HG03097 (cell line): ENCODE measurements around the gene FGF13.

ENCODE experiments used
- ATAC-seq: cut with Tn5 transposase; IDR thresholded peaks from one replicate; pipeline ENCODE4 v1.9.1; 2021; ENCODE audit not compliant: unreplicated experiment, low FRiP score

Gene FGF13

DNA sequence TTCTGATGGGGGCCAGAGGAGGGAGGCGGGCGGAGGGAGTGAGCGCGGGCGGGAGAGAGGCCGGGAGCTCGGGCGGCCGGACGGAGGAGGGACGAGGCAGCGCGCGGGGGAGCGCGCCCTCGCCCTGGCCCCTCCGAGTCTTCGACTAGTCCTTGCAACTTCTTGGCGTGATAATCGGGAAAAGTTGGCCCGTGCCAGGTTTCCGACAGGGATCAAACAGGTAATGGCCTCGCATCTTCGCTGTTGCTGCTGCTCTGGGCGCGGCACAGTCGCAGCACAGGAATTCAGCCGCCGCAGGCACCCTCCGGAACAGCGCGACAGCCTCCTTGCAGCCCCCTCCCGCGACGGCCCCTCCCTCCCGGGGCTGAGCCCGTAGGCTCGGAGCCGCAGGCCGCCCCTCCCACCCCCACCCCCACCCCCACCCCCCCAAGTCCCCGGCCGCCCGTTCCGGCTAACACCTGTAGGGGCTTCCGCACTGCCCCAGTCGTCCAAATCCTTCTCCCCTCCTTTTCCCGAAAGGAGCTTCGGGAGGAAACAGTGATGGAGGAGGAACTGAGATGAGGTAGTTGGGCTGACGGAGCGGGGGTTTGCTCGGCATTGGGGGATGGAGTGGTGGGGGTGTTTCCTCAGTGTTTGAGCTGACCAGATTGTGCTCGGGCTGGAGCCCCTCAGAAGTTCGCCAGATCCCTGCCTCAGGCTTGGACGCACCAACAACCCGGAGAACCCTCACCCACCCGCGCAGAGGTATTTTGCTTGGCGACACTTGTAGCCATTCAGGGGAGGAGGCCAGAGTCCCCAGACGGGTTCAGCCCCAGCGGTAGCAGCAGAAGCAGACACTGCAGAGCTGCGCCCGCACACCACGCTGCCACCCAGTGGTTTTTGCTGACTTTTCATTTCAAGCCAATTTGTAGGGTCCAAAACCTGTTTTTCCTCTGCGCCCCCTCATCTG is at the start of gene FGF13:
Gene FGF13 (minus strand): TSS at position 319 of the 949 bp plus-strand sequence. CDS start 714 bp downstream, outside the sequence.
- no peak for ATAC-seq

DNA sequence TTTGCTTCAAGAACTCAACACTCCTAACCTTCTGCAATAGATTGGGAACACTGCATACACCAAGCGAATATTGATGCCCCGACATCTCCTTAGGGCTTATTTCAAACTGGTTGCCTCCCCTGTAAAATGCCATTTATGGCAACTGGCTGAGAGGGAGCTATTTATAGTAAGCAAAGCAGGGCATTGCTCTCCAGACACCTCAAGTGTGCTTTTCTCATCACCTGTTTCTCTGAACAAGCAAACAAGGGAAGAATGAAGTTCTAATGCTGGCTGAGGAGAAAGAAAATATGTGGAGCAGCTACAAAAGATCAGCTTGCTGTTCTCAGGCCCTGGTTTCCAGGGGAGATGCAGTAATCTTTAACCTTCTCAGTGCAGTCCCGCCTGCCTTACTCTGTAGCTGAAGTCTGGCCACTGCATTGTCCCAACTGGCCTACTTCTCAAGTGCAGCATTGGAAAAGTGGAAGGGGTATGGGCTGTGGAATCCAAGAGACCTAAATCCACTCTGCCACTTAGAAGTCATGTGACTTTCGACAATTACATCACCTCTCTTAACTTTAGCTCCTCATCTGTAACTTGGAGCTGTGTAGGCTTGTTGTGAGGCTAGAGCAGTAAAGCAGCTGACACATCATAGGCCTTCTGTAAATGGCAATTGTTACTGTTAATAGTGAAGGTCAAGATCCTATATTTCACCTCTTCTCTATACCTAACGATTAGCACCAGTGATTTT is 47.9 kb upstream of the FGF13 start:
- no peak for ATAC-seq

DNA sequence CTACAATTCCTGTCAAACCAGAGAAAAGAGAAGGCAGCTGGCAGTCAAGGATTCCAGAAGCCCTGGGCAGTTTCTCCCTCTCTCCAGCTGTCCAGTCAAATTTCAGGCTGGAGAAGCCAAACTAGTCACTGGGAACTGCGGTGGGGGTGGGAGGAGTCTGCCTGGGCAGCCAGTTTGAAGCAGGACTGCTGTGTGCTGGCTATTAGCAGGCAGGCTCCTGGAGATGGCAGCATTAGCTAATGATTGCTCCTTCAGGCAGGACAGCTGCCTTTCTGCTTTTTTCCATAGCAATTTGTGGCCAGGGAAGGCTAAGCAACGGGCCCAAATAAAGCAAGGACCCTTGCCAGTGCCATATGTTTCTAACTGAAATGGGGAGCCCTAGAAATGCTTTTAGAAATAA is 44.7 kb upstream of the FGF13 start:
- no peak for ATAC-seq

DNA sequence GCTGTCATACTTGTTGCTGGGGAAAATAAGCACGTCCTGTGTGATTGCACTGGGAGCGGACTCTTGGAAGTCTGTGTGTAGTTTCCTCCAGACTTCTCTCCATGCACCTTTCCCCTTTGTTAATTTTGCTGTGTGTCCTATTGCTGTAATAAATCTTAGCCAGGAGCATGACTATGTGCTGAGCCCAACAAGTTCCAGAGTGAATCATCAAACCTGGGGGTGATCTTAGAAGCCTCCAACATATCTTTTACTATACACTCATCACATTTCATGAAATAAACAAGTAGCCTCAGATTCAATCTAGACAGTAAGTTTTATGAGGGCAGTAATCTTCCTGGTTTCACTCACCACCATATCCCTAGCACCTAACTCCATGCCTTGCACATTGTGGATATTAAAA is 43.3 kb upstream of the FGF13 start:
- no peak for ATAC-seq

DNA sequence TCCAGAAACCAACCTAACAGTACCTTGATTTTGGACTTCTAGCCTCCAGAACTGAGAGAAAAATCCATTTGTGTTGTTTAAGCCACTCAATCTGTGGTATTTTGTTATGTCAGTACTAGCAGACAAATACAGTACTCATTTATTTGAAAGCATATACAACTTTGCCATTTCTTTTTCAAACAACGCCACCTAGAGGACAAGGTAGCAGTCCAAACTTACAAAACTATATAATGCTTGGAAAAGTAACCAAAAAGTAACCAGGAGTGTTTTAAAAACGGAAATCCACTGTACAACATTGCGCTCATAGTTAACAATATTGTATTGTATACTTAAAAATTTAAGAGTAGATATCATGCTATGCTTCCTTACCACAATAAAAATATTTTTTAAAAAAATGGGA is 37.0 kb upstream of the FGF13 start:
- ATAC-seq = no peak

DNA sequence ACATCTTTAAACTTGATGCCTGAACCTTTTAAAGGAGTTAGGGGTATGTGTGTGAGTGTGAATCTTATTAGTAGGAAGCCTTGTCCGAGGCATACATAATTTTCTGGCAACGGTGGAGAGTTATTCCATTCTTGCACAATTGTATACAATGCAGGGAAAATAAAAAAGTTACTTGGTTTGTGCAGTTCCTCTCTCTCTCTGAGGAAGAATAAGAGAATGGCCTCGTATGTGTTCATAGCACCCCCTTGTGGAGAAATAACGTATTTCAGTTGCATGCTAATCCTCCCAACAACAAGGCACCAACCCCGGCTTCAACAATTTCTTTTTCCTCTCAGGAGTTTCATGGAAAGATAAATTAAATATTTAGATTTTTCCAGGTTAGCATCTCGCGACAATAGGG is 33.7 kb upstream of the FGF13 start:
- peak; percentile 80 for ATAC-seq

DNA sequence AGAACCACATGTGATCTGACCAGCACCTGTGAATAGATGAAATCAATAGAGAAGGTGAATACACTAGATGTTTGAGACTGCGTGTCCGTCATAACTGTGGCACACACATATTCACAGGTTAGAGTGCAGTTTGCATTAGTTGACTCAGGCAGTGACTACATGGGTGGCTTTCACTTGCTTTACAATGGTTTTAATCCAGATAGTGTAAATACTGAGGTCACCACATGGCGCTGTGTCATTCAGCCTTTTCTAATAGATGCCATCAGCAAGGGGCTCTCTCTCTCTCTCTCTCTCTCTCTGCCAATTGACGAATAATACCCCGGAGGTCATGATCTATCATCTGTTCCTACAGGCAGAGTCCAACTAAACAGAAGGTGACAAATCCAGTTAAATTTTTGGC is 30.7 kb upstream of the FGF13 start:
- ATAC-seq = no peak

DNA sequence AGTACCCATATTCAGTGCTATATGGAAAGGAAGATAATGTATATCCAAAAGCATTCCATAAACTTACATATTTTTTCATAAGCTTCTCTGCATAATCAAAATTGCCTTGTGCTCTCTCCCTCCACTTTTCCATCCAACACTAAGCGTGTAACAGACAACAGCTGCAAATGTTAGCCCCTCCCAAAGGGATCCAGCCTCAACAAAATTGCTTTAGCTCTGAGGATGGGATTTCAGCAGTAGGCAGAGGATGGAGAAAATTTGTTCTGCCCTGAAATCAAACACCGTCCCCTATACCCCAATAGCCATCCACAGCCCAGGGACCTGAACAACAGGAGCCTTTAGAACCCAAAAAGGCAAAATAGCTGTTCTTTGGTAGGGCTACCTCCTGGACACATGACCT is 28.8 kb upstream of the FGF13 start:
- no peak for ATAC-seq

DNA sequence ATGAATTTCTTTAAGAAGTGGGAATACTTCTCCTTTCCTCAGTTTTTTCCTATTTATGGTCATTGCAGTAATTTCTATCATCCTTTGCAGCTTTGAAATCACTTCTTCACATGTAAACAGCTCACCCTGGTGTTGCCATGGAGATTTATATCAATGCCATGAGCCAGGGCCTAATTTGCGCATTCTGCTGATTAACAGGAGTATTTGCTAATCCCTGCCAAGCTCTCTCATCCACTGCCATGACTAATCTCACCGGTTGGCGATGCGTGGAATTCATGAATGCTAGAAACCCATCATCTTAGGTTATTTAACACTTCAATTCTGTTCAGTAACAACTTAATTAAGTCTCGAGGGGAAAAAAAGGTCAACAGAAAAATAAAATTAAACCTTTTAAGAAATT is 11.8 kb upstream of the FGF13 start:
- ATAC-seq = no peak

DNA sequence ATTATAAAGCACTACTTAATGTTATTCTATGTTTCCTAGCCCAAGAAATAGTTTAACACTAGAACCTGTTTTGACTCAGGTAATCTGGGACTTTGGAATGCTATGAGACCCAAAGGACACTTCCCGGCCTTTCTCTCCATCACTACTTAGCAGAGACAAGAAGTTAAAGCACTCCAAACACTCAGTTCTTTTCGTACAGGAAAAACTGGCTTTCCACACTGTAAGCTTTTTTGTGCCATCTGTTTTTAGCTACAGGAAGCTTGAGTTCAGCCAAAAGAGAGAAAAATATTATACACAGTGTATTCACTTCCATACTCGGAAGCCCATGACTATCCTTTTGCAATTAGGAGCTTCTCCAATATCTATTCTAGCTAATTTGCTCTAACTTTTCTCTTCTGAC is 7.9 kb upstream of the FGF13 start:
- ATAC-seq = no peak

DNA sequence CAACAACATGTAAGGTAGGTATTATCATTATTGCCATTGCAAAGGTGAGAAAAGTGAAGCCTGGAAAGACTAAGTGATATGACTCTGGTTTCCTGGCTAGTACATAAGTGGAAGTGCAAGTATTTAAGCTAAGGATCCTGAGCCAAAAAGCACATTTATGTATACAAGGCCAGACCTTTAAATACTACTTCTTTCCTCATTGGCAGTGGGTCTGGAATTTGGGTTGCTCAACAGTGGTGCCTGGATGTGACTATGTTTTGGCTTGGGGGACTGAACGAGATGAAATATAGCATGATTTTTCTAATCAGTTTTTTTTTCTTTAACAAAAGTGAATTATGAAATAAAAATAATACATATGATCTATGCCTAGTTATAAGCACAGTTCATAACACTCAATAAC is 7.4 kb upstream of the FGF13 start:
- ATAC-seq = no peak

DNA sequence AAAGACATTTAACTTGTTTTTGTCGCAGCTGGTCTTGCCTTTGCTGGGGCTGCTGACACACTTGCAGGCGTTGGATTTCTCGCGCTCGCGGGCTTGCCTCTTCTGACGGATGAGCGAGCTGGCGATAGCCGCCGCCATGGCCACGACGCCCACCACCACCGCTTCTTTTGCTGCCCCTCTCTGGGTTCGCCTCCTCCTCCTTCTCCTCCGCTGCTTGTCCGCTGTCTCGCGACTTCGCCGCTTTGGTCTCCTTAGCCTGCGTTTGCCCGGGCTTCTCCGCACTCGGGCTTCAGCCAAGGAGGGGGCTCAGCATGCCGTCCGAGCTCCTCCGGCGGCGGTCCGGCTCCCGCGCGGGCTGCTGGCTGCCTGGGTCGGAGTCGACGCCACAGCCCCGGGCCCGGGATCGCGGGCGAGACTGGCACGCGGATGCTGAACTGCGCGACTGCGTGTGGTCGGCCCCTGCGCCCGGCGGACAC is 613 bp downstream of the FGF13 start:
- no peak for ATAC-seq

DNA sequence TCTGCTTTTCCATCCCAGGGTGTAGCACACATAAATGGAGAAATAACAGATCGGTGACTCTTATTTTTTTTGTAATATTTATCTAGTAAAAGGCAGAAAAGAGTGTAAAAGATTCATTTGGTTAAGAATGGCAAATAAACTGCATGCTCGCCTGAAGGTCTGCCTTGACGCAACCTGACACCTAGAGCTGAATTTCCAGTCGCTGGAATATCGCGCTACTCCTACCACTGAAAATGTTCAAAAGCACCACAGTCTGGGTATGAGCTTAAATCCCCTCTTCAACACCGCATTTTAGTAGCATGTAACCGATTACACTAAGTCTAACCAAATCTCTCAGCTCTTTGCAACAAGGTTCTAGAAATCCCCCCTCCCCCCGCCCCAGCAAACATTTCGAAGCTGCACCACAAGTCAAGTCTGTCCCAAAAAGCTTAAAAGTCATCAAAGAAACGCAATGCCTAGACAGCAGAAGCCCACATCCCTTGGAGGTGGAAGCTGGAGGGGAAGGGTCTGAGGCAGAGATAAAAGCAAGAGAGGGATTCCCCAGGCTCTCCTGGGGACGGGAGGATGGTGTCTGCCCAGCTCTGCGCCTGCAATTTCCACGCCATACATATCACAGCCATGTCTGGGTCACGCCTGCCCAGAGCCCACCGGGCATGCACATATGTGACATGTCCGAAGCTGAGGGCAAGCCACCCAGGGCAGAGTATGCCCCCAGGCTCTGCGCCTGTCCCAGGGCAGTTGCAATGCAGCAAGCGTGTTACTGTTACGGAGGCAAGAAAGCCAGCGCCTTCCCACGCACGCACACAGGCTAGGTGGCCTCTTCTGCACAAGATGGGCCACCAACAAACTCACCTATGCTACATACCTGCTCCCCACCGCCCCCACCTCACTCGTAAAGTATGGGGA is 1.4 kb downstream of the FGF13 start:
- ATAC-seq = no peak

DNA sequence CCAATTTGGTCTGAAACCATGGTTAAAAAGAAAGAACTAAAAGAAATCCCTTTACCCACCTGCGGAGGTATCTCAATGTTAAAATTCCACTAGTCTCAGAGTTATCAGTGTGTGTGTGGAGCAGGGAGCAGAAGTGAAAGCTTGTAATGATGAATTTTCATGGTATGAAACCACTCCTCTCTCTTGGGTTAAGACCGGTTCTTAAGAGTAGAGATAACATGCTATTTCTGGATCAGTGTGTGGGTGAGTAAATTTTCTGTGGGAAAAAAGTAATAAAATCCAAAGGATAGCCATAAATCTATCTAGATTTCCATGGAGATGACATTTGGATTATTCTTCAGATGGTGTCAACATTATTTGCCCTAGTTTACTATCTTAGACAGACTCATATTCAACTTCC is 3.2 kb downstream of the FGF13 start:
- no peak for ATAC-seq

DNA sequence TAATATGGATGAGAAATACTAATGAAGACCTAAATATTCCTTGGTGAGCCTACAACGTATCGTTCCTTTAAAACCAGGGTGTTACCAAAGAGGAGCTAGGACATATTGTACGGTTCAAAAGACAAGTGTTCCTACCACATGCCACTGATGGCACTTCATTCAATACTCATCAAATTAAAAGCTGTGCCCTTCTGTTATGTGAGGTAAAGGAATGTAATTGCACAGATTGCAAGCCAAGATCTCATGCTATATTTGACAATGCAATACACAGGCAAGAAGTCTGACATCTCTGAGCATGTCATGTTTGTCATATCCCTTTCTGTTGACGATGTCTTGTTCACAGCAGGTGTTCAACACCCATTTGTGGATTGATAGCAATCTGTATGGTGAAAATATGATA is 6.9 kb downstream of the FGF13 start:
- ATAC-seq = no peak

DNA sequence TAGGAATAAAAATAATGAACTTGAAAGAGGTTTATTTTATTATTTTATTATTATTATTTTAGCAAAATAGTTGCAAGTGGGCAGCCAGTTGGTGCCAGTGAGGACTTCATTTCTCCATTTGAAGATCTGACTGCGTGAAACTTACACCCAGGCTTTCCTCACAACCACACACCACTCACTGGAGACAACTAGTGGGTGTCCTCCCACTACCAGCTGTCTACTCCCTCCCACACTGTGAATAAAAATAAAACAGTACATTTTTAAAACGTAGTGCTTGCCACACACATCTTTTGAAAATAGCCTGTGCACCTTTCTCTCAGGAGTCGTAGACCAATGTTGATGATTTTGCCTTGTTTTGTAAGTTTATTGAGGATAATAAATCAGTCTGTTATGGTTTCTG is 7.4 kb downstream of the FGF13 start:
- ATAC-seq = no peak

DNA sequence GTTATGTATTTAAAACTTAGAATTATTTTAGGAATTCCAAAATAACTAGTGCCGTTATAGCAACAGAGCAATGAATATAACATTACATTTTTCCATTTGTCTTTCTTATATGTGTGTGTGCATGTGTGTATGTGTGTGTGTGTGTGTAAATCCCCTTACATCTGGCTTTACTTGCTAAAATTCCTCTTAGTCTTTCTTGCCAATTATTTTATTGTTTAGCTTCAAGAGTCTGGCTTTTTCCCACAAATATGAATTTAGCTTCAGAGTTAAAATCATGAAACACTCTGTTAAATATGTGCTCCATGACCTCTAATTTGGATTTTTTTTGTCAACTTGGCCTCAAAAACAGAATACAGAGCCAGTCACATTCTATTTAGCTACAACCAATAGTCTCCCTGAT is 18.9 kb downstream of the FGF13 start:
- ATAC-seq = no peak

DNA sequence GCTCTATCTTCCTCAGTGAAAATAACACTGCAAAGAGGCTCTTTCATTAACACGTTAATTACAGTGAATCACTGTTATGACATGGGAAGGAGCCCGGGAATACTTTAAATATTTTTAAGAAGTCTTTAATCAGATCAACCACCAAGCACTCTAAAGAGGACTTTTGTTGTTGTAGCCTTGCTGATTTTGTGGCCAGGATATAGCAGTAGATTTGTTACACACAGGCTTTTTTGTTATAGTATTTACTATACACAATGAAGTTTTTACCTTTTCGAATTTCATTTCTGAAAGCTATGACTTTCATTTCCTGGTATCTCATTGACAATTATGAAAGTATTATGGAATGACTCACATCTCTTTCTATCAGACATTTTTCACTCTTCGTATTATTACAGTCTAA is 20.3 kb downstream of the FGF13 start:
- ATAC-seq = no peak

DNA sequence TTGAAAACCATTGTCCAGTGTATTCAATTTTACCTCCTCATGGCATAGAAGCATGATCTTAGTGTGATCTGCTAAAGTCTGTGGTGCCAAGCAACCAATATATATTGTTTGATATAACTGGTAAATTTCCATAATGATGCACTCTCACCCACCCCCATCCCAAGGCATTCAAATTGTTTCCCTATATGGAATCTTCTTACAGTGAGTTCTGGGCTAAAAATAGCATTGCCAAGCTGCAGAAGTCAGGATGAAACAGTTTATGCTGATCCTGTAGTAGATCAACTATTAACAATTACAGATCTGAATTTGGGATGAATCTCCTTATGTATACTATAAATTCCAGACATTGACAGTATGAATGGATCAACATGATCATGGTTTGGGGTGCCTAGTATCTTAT is 20.9 kb downstream of the FGF13 start:
- ATAC-seq = no peak

DNA sequence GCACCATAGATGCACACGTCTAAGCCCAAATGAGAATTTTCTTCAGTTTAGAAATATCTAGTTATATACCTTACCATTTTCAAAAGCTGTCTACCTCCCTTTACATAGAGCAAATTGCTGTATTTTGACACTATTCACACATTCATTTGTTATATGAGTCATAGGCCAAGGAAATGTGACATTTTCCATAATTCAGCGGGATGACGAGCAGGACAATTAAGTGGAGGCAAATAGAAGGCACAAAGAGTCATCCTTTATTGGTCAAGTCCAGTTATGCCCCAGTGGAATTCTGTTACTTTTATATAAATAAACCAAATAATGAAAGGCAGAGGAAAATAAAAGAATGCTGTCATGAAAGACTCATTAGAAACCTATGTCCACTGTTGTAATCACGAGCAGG is 27.9 kb downstream of the FGF13 start:
- no peak for ATAC-seq

DNA sequence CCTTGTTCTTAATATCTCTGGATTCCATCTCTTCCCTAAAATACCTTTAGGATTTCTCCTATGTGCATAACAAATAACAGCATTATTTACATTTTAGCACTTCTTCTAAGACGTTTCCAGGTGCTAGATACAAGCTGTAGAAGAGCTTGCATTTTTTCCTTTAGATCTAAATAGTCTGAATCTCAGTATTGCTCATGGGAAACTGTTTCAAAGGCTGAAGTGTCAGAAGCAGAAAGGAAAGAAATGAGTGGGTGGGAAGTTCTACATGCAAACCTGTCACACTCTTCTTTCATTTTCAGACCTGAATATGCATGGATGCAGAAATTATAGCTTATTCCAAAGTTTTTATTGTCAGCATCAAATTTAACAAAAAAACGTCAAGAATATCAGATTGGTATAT is 41.8 kb downstream of the FGF13 start:
- no peak for ATAC-seq
